HG03066 (cell line): Measurements from ENCODE around the gene OSBPL5.

Experiments
- ATAC-seq: cut with Tn5 transposase; IDR thresholded peaks from one replicate; pipeline ENCODE4 v1.9.1; 2021; ENCODE audit warnings: low read depth; ENCODE audit not compliant: unreplicated experiment

The OSBPL5 gene

DNA sequence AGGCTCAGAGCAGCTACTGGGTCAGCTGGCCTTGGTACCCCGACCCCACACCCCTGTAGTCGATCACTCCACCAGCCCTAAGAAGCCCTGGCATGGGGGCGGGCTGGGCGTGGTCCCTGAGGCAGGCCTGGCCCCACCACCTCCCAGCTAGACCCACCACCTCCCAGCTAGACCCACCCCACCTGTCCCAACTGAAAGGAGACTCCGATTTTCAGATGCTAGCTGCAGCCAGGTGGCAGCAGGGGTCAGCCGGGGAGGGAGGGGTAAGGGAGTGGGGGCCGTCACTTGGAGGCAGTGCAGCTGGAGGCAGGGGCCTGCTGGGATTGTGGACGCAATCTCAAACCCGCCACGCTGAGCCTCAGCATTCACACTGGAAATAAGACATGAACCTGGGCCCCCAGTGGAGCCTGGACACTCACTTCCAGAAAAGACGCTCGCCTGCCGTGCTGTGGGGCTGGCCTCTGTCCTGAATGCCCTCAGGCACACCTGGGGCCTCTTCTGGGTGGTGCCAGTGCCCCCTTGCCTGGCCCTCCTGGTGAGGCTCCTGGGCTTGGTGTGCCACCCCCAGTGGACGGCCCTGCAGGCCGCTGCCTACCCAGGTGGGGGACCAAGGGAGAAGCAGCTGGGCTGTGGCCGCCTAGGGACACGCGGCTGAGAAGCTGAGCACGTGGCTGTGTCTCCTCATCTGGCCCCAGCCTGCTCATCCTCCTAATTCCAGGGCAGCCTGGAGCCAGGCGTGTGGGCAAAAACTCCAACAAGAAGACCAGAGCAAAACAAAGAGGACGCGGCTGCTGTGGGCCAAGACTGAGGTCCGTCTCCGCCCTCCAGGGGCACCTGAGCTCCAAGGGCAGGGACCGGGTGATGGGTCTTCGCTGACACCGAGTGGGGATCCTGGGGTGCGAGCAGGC, 26.7 kb downstream of the OSBPL5 start:
- no peak for ATAC-seq

GRCh38 chr11:3137486-3138177, 27.5 kb downstream of the OSBPL5 start:
- ATAC-seq, result no peak

DNA sequence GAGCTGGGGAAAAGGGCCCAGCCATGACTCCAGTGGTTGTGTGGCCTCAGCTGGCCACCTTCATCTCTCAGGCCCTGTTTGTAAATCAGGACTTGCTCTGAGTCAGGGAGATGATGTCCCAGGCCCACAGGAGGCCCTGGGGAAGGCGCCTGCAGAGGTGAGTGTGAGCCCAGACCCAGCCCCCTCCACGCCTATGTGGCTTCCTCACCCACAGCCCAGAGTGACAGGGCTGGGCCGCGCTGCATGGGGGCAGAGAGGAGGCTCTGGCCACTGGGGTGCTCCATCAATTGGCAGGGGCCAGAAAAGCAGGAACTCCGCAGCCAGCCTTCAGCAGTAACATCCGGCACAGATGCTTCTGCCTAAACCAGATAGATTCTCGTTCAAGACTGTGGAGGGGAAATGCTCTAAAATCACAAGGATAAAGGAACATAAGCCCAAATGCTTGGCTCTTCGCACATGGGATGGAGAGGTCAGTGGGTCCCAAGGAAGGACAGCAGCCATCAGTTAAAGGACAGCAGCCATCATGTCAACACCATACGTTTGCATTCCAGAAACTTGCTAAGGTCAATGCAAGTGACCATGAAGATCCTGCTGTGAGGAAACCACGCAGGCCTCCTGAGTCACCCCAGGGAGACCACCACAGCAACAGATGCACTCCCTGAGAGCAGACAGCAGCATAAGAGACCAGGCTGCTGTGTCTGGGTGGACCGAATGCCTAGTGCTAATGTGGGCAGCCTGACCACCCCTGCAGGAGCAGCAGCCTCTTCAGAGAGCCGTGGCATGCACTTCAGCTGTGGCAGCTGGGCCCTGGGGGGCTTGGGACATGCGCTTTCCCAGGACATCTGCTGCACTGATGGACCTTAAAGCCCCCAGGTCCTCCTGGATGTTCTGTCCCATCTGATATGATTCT, 28.3 kb downstream of the OSBPL5 start:
- ATAC-seq, result no peak

GRCh38 chr11:3135481-3136440, 29.3 kb downstream of the OSBPL5 start:
- ATAC-seq, result no peak

DNA sequence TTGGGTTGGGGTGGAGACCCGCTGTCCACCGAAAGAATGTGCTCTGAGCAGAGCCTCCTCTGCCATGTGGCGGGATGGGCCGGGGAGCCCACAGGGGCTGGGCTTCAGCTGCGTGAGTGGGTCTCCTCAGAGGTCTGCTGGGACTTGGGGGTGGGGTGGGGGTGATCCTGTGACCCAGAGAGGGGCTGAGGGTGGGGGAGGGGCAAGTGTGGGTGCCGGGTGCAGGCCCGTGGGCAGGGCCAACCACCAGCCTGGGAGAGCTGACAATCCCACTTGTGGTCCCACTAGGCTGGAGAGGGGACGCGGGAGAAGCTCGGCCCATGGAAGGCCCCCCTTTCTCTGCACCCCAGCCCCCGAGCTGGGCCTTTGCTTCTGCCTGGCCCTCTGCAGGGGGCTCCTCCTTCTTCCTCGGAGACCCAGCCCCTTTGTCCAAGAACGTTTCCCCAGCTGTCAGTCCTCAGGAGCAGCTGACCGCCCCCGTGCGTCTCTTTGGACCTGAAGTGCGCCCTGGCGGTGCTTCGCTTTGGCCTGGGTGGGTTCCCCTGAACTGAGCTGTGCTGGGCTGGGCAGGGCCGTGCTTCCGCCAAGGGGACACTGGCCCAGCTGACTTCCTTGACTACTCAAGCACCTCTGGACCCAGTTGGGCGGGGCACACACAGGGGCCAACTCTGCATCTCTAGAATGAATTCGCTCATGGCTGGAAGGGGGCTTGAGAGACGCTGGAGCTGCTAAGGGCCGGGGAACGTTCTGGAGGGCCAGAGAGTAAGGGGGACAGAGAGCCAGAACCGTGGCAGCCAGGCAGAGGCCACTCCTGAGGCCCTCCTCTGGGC, 30.2 kb downstream of the OSBPL5 start:
- no peak for ATAC-seq

GRCh38 chr11:3134218-3134621, 30.9 kb downstream of the OSBPL5 start:
- no peak for ATAC-seq

- ATAC-seq, result no peak
Measured at GRCh38 chr11:3133261-3134217, 31.6 kb downstream of the OSBPL5 start.

- no peak for ATAC-seq
Measured at GRCh38 chr11:3132831-3133260, 32.3 kb downstream of the OSBPL5 start.

GRCh38 chr11:3132271-3132781, 32.8 kb downstream of the OSBPL5 start:
- no peak for ATAC-seq

GRCh38 chr11:3131330-3131941, 33.7 kb downstream of the OSBPL5 start:
- no peak for ATAC-seq

GRCh38 chr11:3130269-3131071, 34.6 kb downstream of the OSBPL5 start:
- no peak for ATAC-seq

GRCh38 chr11:3129591-3130268, 35.4 kb downstream of the OSBPL5 start:
- no peak for ATAC-seq

DNA sequence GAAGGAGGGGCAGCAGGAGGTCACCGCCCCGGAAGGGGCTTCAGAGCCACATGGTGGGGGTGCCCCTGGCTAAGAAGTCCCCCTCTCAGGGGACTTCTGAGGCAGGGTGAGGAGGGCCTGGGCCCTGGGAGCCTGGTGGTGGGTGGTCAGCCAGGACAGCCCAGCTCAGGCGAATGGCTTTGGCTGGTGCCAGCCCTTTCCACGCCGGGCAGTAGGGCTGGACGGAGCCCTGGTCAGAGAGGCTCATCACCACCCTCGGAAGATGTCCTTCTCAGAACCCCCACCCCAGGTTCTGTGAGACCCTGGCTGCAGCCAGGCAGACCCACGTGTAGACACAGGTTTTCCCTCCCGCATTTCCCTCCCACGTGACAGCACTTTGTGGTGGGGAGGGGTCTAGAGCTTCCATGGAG, 35.9 kb downstream of the OSBPL5 start:
- ATAC-seq, result no peak

DNA sequence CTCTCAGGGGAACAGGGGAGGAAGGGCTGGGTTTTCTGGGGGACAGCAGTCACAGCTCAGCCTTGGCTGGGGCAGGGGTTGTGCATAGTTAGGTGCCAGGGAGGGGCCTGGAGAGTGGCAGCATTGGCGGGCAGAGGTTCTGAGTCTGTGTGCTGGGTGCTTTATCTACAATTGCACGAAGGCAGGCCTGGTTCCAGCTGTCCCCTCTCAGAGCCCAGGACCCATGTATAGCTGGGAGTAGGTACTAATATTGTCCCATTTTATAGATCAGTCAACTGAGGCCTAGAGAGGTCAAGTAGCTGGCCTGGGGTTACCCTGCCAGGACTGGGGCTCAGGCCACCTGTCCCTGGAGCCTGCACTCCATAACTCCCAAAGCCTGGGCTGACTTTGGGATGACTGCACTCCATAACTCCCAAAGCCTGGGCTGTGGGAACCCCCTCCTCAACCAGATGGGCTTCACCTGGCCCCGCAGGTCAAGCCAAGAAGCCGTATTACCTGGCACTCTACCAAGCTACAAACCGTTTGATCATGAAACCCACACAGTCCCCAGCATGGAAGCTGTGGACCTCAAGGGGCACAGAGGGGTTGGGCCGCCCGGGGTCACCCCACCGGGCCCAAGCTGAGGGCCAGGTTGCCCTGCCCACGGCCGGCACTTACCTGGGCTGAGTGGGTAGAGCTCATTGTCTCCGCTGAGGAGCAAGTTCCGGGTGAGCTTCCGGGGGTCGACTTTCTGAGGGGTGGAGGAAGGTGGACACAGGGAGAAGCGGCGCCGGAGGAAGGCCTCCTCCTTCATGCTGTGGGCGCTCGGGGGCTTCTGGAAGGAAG, 36.5 kb downstream of the OSBPL5 start:
- ATAC-seq, result no peak
